ENCODE results near the gene PPP1R3D. TPM values are rescaled to one million over a fixed set of nuclear protein-coding genes. Genes with fewer than 3 reads are reported as not detected.

PPP1R3D gene
- total and polyA plus RNA-seq, 9 of the 15 experiments (the other 6 are each of a cell fraction or from before 2014, with no cell fraction given) = 0.35 to 3.3 (median 1.8) TPM

- TF ChIP-seq CTBP1 (IDR thresholded peaks at IDR 0.05; ENCODE audit: borderline replicate concordance) (peak; percentile 85), YY1 (IDR thresholded peaks at IDR 0.05; ENCODE audit: borderline replicate concordance in 1 of 3, control insufficient read depth in 1 of 3, extremely low read depth in 1 of 3, insufficient read depth in 3 of 3, insufficient read length in 1 of 3, insufficient replicate concordance in 2 of 3, low read depth in 1 of 3, low read length in 2 of 3) (peak in 2 of 3 experiments; percentile 47 to 65), JUN (IDR thresholded peaks at IDR 0.05; ENCODE audit: borderline replicate concordance, low read depth, low read length) (no peak), JUN (CRISPR knock-in tag; IDR thresholded peaks at IDR 0.05; ENCODE audit: borderline replicate concordance) (no peak), MXI1 (IDR thresholded peaks at IDR 0.05; ENCODE audit: low read depth, low read length) (no peak), ZFP1 (CRISPR knock-in tag; IDR thresholded peaks at IDR 0.05) (no peak), MITF (IDR thresholded peaks at IDR 0.05) (0 out of 2 replicates have a peak, but pooled peaks have one; percentile 15), ZBTB40 (IDR thresholded peaks at IDR 0.05) (no peak), ZBTB40 (CRISPR knock-in tag; IDR thresholded peaks at IDR 0.05) (no peak), E2F6 (IDR thresholded peaks at IDR 0.05; ENCODE audit: borderline replicate concordance in 1 of 2, extremely low read depth in 1 of 2, insufficient read depth in 1 of 2, insufficient read length in 1 of 2, low read depth in 1 of 2, low read length in 1 of 2, poor library complexity in 1 of 2, severe bottlenecking in 1 of 2) (peak; percentile 59 to 83), EWSR1 (IDR thresholded peaks at IDR 0.05; ENCODE audit: borderline replicate concordance, low read depth, partially characterized antibody) (no peak)
These were observed at the start of gene PPP1R3D, which contains the start of gene FAM217B (continued) for GRCh38 chr20:59940129-59940955.
